ENCODE data around the gene STAT6.

The STAT6 gene

GRCh38 chr12:57111031-57111734 is at the start of gene STAT6:
Gene STAT6 (minus strand): TSS chr12:57111362. CDS start chr12:57108278, 3,084 bp downstream.
- DNase-seq, result peak; percentile 85

- no peak for DNase-seq
Measured at GRCh38 chr12:57160741-57161140, 49.6 kb upstream of the STAT6 start.

GRCh38 chr12:57160040-57160439 is 48.9 kb upstream of the STAT6 start:
- DNase-seq, result no peak

- no peak for DNase-seq
Measured at GRCh38 chr12:57159311-57159710, 48.1 kb upstream of the STAT6 start.

GRCh38 chr12:57158665-57159064 is 47.5 kb upstream of the STAT6 start:
- no peak for DNase-seq

GRCh38 chr12:57158186-57158585 is 47.0 kb upstream of the STAT6 start:
- no peak for DNase-seq

- no peak for DNase-seq
Measured at GRCh38 chr12:57157588-57158173, 46.5 kb upstream of the STAT6 start.

GRCh38 chr12:57156701-57157403 is 45.7 kb upstream of the STAT6 start:
- DNase-seq, result no peak

GRCh38 chr12:57154804-57155434 is 43.8 kb upstream of the STAT6 start:
- DNase-seq, result no peak

- DNase-seq, result no peak
Measured at GRCh38 chr12:57154076-57154475, 42.9 kb upstream of the STAT6 start.

- DNase-seq, result no peak
Measured at GRCh38 chr12:57153415-57153997, 42.3 kb upstream of the STAT6 start.

GRCh38 chr12:57152639-57153038 is 41.5 kb upstream of the STAT6 start:
- DNase-seq, result no peak

GRCh38 chr12:57151741-57152630 is 40.8 kb upstream of the STAT6 start:
- DNase-seq, result no peak

- no peak for DNase-seq
Measured at GRCh38 chr12:57150400-57151000, 39.3 kb upstream of the STAT6 start.

GRCh38 chr12:57149245-57149900 is 38.2 kb upstream of the STAT6 start:
- no peak for DNase-seq

- no peak for DNase-seq
Measured at GRCh38 chr12:57148469-57149244, 37.5 kb upstream of the STAT6 start.

- no peak for DNase-seq
Measured at GRCh38 chr12:57146961-57147944, 36.1 kb upstream of the STAT6 start, which contains the start of gene LRP1-AS. Gene LRP1-AS (minus strand): TSS chr12:57147619.

GRCh38 chr12:57146092-57146491 is 34.9 kb upstream of the STAT6 start:
- no peak for DNase-seq

- DNase-seq, result no peak
Measured at GRCh38 chr12:57145460-57146059, 34.4 kb upstream of the STAT6 start.
